Measurements from ENCODE around the gene HAPLN1. TPM values are rescaled to one million over a fixed set of nuclear protein-coding genes. Genes with fewer than 3 reads are reported as not detected.
A peak's percentile ranks its signal among the peaks of the same experiment; 100 is the strongest.
"Not testable (repeated sequence)": the region's sequence is repeated elsewhere in the genome, so short reads cannot be mapped to it uniquely, and the experiment has no call there.

Gene HAPLN1
- not detected for polyA plus RNA-seq

DNA sequence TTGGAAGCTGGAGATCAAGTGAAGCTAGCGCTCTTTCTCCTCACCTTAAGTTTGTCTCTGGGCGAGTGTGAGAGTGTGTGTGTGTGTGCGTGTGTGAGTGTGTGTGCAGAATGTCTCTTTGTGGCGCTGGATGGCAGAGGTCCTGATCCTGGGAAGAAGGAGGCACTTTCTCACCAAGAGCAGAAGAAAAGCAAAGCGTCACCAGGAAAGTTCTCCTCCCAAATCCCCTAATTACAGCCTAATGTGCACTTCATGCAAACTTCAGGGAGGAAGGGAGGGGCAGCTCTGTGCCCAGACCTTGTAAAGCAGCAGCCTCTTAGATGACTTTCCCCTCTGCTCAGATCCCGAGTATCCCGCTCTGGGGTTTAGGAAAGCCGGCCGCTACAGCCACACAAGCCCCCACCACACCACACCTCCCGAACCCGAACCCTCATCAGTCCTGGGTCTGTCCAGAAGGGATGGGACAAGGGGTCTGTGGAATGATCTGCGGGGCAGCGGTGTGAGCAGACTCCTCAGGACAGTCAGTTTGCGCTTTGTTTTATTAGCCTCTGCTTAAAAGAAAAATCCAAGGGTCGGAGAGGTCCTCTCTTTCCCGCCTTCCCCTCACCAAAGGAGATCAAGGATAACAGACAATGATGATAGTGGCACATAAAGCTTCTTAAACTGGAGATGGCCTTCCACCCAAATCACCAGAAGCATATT, at the start of gene HAPLN1:
Gene HAPLN1, minus strand, starts transcription at position 20 of the 702 bp plus-strand sequence. CDS start 47,332 bp downstream, outside the sequence.
- H3K27me3 Mint-ChIP-seq (ENCODE audit: low read depth in 3 of 3): peaks cover 4 to 12% (median 10%) of the 10 kb centered on the region in 3 donors
- DNase-seq: no peak
- peaks cover 0 to 7% (median 0%) of the 10 kb centered on the region in 6 donors for H3K9me3 Mint-ChIP-seq
- H3K36me3 Mint-ChIP-seq: peaks cover 0 to 4% (median 0%) of the 10 kb centered on the region in 3 donors
- no peak within 1 kb of the TSS for H3K4me3 Mint-ChIP-seq
- H3K4me1 Mint-ChIP-seq: no peaks in the 10 kb centered on the region
- H3K27ac Mint-ChIP-seq: no peak within 1 kb of the TSS

DNA sequence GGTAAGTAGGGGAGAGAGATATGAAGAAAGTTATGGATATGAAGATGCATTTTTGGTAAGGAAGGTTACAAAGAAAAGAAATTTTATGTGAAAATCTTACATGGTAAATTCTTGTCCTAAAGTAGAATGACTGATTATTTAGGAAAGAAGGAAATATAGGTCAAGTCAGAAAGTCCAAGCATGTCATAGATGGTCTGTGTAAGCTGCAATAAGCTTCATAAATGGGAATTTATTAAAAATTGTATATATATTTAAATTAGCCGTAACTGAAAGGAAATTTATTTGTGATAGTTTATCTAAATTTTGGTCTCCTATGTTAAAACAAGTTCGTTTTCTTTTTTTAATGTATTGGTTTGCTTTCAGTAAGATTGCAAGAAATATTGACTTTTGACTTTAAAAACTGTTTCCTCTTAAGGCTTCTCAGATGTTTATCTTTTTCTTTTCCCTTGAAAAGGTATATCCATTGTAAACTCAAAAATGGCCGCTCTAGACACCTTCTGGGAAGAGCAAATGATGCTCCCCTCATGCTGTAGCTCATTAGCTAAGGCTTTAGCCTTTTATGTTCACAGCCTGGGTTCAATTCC, 46.8 kb upstream of the HAPLN1 start:
- no peak overlapping the region for H3K4me3 Mint-ChIP-seq
- H3K36me3 Mint-ChIP-seq: no peaks in the 10 kb centered on the region
- peaks cover 0 to 4% (median 0%) of the 10 kb centered on the region in 3 donors for H3K27me3 Mint-ChIP-seq (ENCODE audit: low read depth in 3 of 3)
- H3K9me3 Mint-ChIP-seq: peaks cover 4 to 26% (median 9%) of the 10 kb centered on the region in 6 donors
- H3K4me1 Mint-ChIP-seq: no peaks in the 10 kb centered on the region
- no peak for DNase-seq
- H3K27ac Mint-ChIP-seq: no peak overlapping the region

- DNase-seq: no peak
- no peaks in the 10 kb centered on the region for H3K4me1 Mint-ChIP-seq
- no peak overlapping the region for H3K4me3 Mint-ChIP-seq
- H3K36me3 Mint-ChIP-seq: no peaks in the 10 kb centered on the region
- H3K27ac Mint-ChIP-seq: no peak overlapping the region
- peaks cover 0 to 4% (median 0%) of the 10 kb centered on the region in 3 donors for H3K27me3 Mint-ChIP-seq (ENCODE audit: low read depth in 3 of 3)
- peaks cover 4 to 23% (median 9%) of the 10 kb centered on the region in 6 donors for H3K9me3 Mint-ChIP-seq
These were observed 43.4 kb upstream of the HAPLN1 start for GRCh38 chr5:83764101-83764500.

DNA sequence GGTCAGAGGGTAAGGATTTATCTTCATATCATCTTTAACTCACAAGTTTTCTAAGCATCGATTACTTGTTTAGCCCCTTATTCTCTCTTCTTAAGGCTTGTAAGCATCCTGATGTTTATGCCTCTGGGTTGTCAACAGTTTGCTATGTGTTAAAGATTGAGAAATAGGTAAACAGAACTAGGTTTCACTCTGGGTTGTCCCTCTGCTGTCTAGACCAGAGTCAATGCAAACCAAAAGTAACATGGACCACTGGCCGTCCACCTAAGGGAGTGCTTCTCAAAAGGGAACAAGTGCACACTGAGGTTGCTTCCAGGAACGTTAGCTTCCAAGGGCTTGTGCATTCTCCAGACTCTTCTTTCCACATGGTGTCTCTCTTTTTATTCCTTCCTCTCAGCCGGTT, 39.9 kb upstream of the HAPLN1 start:
- H3K4me3 Mint-ChIP-seq: no peak overlapping the region
- peak overlapping the region in 1 of 6 donors; percentile 7 for H3K27ac Mint-ChIP-seq
- no peaks in the 10 kb centered on the region for H3K36me3 Mint-ChIP-seq
- DNase-seq: no peak
- H3K27me3 Mint-ChIP-seq (ENCODE audit: low read depth in 3 of 3): peaks cover 0 to 1% (median 0%) of the 10 kb centered on the region in 3 donors
- no peaks in the 10 kb centered on the region for H3K4me1 Mint-ChIP-seq
- peaks cover 0 to 17% (median 4%) of the 10 kb centered on the region in 6 donors for H3K9me3 Mint-ChIP-seq

GRCh38 chr5:83752700-83753099, 32.0 kb upstream of the HAPLN1 start:
- H3K4me1 Mint-ChIP-seq: no peaks in the 10 kb centered on the region
- no peak overlapping the region for H3K4me3 Mint-ChIP-seq

DNA sequence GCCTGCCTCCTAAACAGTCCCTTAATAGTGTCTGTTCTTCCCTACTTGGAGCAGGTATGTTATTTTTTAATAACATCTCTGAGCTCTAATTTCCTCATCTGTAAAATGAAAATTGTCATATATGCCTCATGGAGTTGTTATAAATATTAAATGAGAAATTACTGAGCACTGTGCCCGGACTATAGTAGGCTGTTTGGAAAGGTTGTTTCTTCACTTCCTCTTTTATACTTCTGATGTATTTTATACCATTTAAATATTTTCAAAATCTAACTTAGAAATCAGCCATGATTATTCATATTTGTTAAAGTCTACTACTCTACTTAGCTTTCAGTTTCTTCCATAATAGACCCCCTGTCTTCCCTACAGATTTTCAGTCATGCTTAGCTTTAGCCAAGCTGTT, 30.5 kb upstream of the HAPLN1 start:
- H3K4me3 Mint-ChIP-seq: no peak overlapping the region

More at GRCh38 chr5:83752700-83753099, 32.0 kb upstream of the HAPLN1 start:
- H3K9me3 Mint-ChIP-seq: peaks cover 7 to 38% (median 14%) of the 10 kb centered on the region in 6 donors
- peaks cover 0 to 4% (median 4%) of the 10 kb centered on the region in 3 donors for H3K36me3 Mint-ChIP-seq
- H3K27me3 Mint-ChIP-seq (ENCODE audit: low read depth in 3 of 3): peaks cover 0 to 6% (median 0%) of the 10 kb centered on the region in 3 donors
- no peak for DNase-seq
- H3K27ac Mint-ChIP-seq: no peak overlapping the region

GRCh38 chr5:83750749-83751148, 30.1 kb upstream of the HAPLN1 start:
- H3K36me3 Mint-ChIP-seq: peaks cover 0 to 4% (median 4%) of the 10 kb centered on the region in 3 donors

More for the DNA sequence above, 30.5 kb upstream of the HAPLN1 start:
- no peak for DNase-seq
- Mint-ChIP-seq H3K4me1 (no peaks in the 10 kb centered on the region), H3K36me3 (peaks cover 0 to 4% (median 4%) of the 10 kb centered on the region in 3 donors), H3K27ac (no peak overlapping the region), H3K9me3 (peaks cover 7 to 33% (median 15%) of the 10 kb centered on the region in 6 donors), H3K27me3 (ENCODE audit: low read depth in 3 of 3) (peaks cover 0 to 5% (median 0%) of the 10 kb centered on the region in 3 donors)

GRCh38 chr5:83745816-83746215, 25.2 kb upstream of the HAPLN1 start:
- no peak for DNase-seq
- Mint-ChIP-seq H3K27ac (no peak overlapping the region), H3K27me3 (ENCODE audit: low read depth in 3 of 3) (peaks cover 0 to 3% (median 2%) of the 10 kb centered on the region in 3 donors), H3K4me3 (no peak overlapping the region), H3K4me1 (no peaks in the 10 kb centered on the region), H3K9me3 (peaks cover 3 to 22% (median 10%) of the 10 kb centered on the region in 6 donors), H3K36me3 (peaks cover 0 to 4% (median 0%) of the 10 kb centered on the region in 3 donors)

More at GRCh38 chr5:83750749-83751148, 30.1 kb upstream of the HAPLN1 start:
- Mint-ChIP-seq H3K4me1 (no peaks in the 10 kb centered on the region), H3K4me3 (no peak overlapping the region), H3K27ac (no peak overlapping the region), H3K27me3 (ENCODE audit: low read depth in 3 of 3) (peaks cover 0 to 5% (median 0%) of the 10 kb centered on the region in 3 donors), H3K9me3 (peaks cover 7 to 32% (median 15%) of the 10 kb centered on the region in 6 donors)
- no peak for DNase-seq

DNA sequence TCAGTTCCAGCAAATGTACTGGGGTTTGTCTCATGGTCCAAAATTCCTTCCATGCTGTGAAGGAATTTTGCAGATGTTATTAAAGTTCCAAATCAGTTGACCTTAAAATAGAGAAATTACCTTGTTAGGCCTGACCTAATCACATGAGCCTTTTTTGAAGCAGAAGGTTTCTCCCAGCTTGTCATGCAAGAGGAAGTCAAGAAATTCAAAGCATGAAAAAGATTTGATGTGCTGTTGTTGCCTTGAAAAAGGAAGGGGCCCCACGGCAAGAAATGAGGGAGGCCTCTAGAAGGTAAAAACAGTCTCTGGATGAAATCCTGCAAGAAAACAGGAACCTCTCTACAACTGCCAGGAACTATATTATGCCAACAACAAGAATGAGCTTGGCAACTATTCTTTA, 24.2 kb upstream of the HAPLN1 start:
- H3K9me3 Mint-ChIP-seq: peaks cover 3 to 16% (median 6%) of the 10 kb centered on the region in 6 donors
- no peak overlapping the region for H3K27ac Mint-ChIP-seq
- H3K36me3 Mint-ChIP-seq: peaks cover 0 to 4% (median 0%) of the 10 kb centered on the region in 3 donors
- DNase-seq: no peak
- peaks cover 0 to 2% (median 1%) of the 10 kb centered on the region in 3 donors for H3K27me3 Mint-ChIP-seq (ENCODE audit: low read depth in 3 of 3)
- H3K4me1 Mint-ChIP-seq: no peaks in the 10 kb centered on the region
- H3K4me3 Mint-ChIP-seq: no peak overlapping the region

DNA sequence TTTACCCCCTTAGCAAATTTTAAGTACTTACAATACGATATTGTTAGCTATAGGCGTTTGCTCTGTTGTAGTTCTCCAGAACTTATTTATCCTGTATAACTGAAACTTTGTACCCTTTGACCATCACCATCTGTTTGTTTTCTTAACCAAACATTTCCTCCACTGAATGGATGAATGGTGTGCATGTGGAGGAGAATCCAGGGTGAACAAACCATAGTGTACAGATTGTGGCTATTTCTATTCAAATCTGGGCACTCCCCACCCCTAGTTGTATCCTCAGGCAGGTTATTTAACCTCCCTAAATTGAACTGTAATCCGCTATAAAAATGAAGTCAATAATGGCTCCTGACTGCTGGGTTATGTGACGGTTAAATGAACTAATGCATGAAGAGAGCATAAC, 21.4 kb upstream of the HAPLN1 start:
- Mint-ChIP-seq H3K36me3 (no peaks in the 10 kb centered on the region), H3K4me3 (no peak overlapping the region), H3K27ac (no peak overlapping the region), H3K9me3 (peaks cover 0 to 10% (median 0%) of the 10 kb centered on the region in 6 donors), H3K27me3 (ENCODE audit: low read depth in 3 of 3) (peaks cover 0 to 2% (median 0%) of the 10 kb centered on the region in 3 donors), H3K4me1 (no peaks in the 10 kb centered on the region)
- DNase-seq: no peak

DNA sequence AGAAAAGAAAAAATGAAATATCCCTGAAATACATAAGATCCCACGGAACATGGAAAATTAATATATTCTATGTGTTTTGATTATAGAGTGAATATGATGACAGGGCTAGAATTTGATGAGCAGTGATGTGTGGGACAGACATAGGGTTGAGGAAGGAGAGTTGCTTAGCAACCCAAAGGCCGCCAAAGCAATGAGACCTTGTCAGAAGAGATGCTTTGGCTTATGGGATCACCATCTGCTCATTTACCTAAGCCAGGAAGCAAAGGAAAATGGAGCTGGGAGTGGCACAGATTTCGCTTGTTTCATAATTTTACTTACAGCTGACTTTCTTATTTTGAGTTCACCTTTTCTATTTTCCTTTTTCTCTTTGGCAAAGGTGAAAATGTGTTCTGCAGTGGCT, 20.9 kb upstream of the HAPLN1 start:
- Mint-ChIP-seq H3K36me3 (no peaks in the 10 kb centered on the region), H3K4me3 (no peak overlapping the region), H3K4me1 (no peaks in the 10 kb centered on the region)

GRCh38 chr5:83740741-83741140, 20.1 kb upstream of the HAPLN1 start:
- H3K9me3 Mint-ChIP-seq: peaks cover 0 to 10% (median 0%) of the 10 kb centered on the region in 6 donors
- peaks cover 0 to 2% (median 0%) of the 10 kb centered on the region in 3 donors for H3K27me3 Mint-ChIP-seq (ENCODE audit: low read depth in 3 of 3)
- no peaks in the 10 kb centered on the region for H3K36me3 Mint-ChIP-seq
- no peaks in the 10 kb centered on the region for H3K4me1 Mint-ChIP-seq
- H3K27ac Mint-ChIP-seq: no peak overlapping the region
- no peak for DNase-seq
- H3K4me3 Mint-ChIP-seq: no peak overlapping the region

More for the DNA sequence above, 20.9 kb upstream of the HAPLN1 start:
- Mint-ChIP-seq H3K9me3 (peaks cover 0 to 10% (median 0%) of the 10 kb centered on the region in 6 donors), H3K27ac (no peak overlapping the region), H3K27me3 (ENCODE audit: low read depth in 3 of 3) (peaks cover 0 to 2% (median 0%) of the 10 kb centered on the region in 3 donors)
- no peak for DNase-seq

DNA sequence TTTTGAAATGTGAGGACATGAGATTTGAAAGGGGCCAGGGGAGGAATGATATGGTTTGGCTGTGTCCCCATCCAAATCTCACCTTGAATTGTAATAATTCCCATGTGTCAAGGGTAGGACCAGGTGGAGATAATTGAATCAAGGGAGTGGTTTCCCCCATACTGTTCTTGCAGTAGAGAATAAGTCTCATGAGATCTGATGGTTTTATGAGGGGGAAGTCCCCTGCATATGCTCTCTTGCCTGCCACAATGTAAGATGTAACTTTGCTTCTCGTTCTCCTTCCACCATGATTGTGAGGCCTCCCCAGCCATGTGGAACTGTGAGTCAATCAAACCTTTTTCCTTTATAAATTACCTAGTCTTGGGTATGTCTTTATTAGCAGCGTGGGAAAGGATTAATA, 15.5 kb upstream of the HAPLN1 start:
- H3K27ac Mint-ChIP-seq; H3K4me1 Mint-ChIP-seq; H3K36me3 Mint-ChIP-seq; DNase-seq; H3K27me3 Mint-ChIP-seq (ENCODE audit: low read depth in 3 of 3); H3K9me3 Mint-ChIP-seq; H3K4me3 Mint-ChIP-seq: not testable (repeated sequence)

GRCh38 chr5:83735058-83735457, 14.4 kb upstream of the HAPLN1 start:
- not testable (repeated sequence) for H3K9me3 Mint-ChIP-seq; DNase-seq; H3K4me1 Mint-ChIP-seq; H3K4me3 Mint-ChIP-seq; H3K36me3 Mint-ChIP-seq; H3K27me3 Mint-ChIP-seq (ENCODE audit: low read depth in 3 of 3); H3K27ac Mint-ChIP-seq
